Measurements from ENCODE around the gene ANKRD13A.

Gene ANKRD13A

GRCh38 chr12:109998904-109999648 lies at the start of gene ANKRD13A:
ANKRD13A (plus strand) TSS chr12:109999430; CDS start chr12:109999689, 259 bp downstream.
- DNase-seq, result peak; percentile 65 to 93

- DNase-seq, result no peak
Measured at GRCh38 chr12:109950625-109951024, 48.6 kb upstream of the ANKRD13A start.

GRCh38 chr12:109951136-109951535 lies 48.1 kb upstream of the ANKRD13A start:
- no peak for DNase-seq

- DNase-seq, result no peak
Measured at GRCh38 chr12:109951751-109952150, 47.5 kb upstream of the ANKRD13A start.

GRCh38 chr12:109952160-109952858 lies 46.9 kb upstream of the ANKRD13A start:
- DNase-seq, result no peak

GRCh38 chr12:109952873-109953272 lies 46.4 kb upstream of the ANKRD13A start:
- DNase-seq, result no peak

- DNase-seq, result no peak
Measured at GRCh38 chr12:109953656-109954055, 45.6 kb upstream of the ANKRD13A start.

GRCh38 chr12:109958374-109958773 lies 40.9 kb upstream of the ANKRD13A start:
- DNase-seq, result no peak

- no peak for DNase-seq
Measured at GRCh38 chr12:109959411-109960093, 39.7 kb upstream of the ANKRD13A start.

GRCh38 chr12:109961201-109961600 lies 38.0 kb upstream of the ANKRD13A start:
- no peak for DNase-seq

- no peak for DNase-seq
Measured at GRCh38 chr12:109961612-109962011, 37.6 kb upstream of the ANKRD13A start.

- DNase-seq, result no peak
Measured at GRCh38 chr12:109962398-109962797, 36.8 kb upstream of the ANKRD13A start.

GRCh38 chr12:109963330-109963729 lies 35.9 kb upstream of the ANKRD13A start:
- no peak for DNase-seq

- no peak for DNase-seq
Measured at GRCh38 chr12:109963743-109964429, 35.3 kb upstream of the ANKRD13A start.

- DNase-seq, result no peak
Measured at GRCh38 chr12:109966546-109966945, 32.7 kb upstream of the ANKRD13A start.

GRCh38 chr12:109967383-109968031 lies 31.7 kb upstream of the ANKRD13A start:
- no peak for DNase-seq

- DNase-seq, result no peak
Measured at GRCh38 chr12:109968032-109968420, 31.2 kb upstream of the ANKRD13A start.

GRCh38 chr12:109968801-109969200 lies 30.4 kb upstream of the ANKRD13A start:
- no peak for DNase-seq

GRCh38 chr12:109972821-109973220 lies 26.4 kb upstream of the ANKRD13A start:
- no peak for DNase-seq

- DNase-seq, result no peak
Measured at GRCh38 chr12:109981311-109981710, 17.9 kb upstream of the ANKRD13A start.

GRCh38 chr12:109982210-109982609 lies 17.0 kb upstream of the ANKRD13A start:
- no peak for DNase-seq

GRCh38 chr12:109983432-109984142 lies 15.6 kb upstream of the ANKRD13A start:
- no peak for DNase-seq

All from SW 1271 (cell line).